ENCODE results near the gene MCC.
A peak's percentile ranks its signal among the peaks of the same experiment; 100 is the strongest.

Gene MCC
- 0.38 to 12.1 (median 3.9) reads per million in 17 experiments for total RNA-seq

- DNase-seq = peak in 3 of 4 experiments; percentile 33 to 53 (median 44)
These were observed at the start of gene MCC for GRCh38 chr5:113487781-113488644. TSS of gene MCC (minus strand) at chr5:113488453.

GRCh38 chr5:113531481-113532159 lies 43.4 kb upstream of the MCC start:
- DNase-seq = no peak

GRCh38 chr5:113527746-113528145 lies 39.5 kb upstream of the MCC start:
- no peak for DNase-seq

- DNase-seq = no peak
These were observed 38.2 kb upstream of the MCC start for GRCh38 chr5:113526421-113526820.

GRCh38 chr5:113524927-113525326 lies 36.7 kb upstream of the MCC start:
- DNase-seq = peak; percentile 30 to 85 (median 60)

- DNase-seq = no peak
These were observed 34.9 kb upstream of the MCC start for GRCh38 chr5:113523168-113523567.

GRCh38 chr5:113520899-113521298 lies 32.6 kb upstream of the MCC start:
- no peak for DNase-seq

GRCh38 chr5:113520429-113520828 lies 32.2 kb upstream of the MCC start:
- no peak for DNase-seq

GRCh38 chr5:113519412-113519811 lies 31.2 kb upstream of the MCC start:
- no peak for DNase-seq

- no peak for DNase-seq
These were observed 30.6 kb upstream of the MCC start for GRCh38 chr5:113518884-113519283.

GRCh38 chr5:113514289-113514635 lies 26.0 kb upstream of the MCC start:
- DNase-seq = no peak

GRCh38 chr5:113513384-113514288 lies 25.4 kb upstream of the MCC start, which contains the start of gene YTHDC2:
TSS of gene YTHDC2 (plus strand) at chr5:113513694. CDS start at chr5:113513896, 202 bp downstream.
- DNase-seq = peak; percentile 95 to 96 (median 96)

GRCh38 chr5:113512341-113512740 lies 24.1 kb upstream of the MCC start:
- DNase-seq = no peak

- peak in 3 of 4 experiments; percentile 18 to 65 (median 60) for DNase-seq
These were observed 22.7 kb upstream of the MCC start for GRCh38 chr5:113510836-113511451.

- no peak for DNase-seq
These were observed 20.5 kb upstream of the MCC start for GRCh38 chr5:113508756-113509155.

GRCh38 chr5:113507601-113508000 lies 19.3 kb upstream of the MCC start:
- no peak for DNase-seq

- no peak for DNase-seq
These were observed 16.9 kb upstream of the MCC start for GRCh38 chr5:113505181-113505580.

GRCh38 chr5:113503146-113503545 lies 14.9 kb upstream of the MCC start:
- DNase-seq = no peak

- no peak for DNase-seq
These were observed 13.8 kb upstream of the MCC start for GRCh38 chr5:113502073-113502472.

- DNase-seq = no peak
These were observed 7.2 kb upstream of the MCC start for GRCh38 chr5:113495422-113495841.

- DNase-seq = no peak
These were observed 5.2 kb upstream of the MCC start for GRCh38 chr5:113493446-113493845.

GRCh38 chr5:113491022-113491421 lies 2.8 kb upstream of the MCC start:
- DNase-seq = no peak
